NB4 (cell line): ENCODE results near the gene METTL26.

Source experiments
- DNase-seq: peaks from one replicate; pipeline ENCODE4 v3.0.0; 2010; ENCODE audit warnings: low read depth
- H3K4me3 ChIP-seq: one replicate; pipeline ENCODE4 v1.5.1; 2011; ENCODE audit warnings: mild to moderate bottlenecking, low read depth, low read length, moderate library complexity
- MAX ChIP-seq: IDR thresholded peaks from 2 replicates; pipeline ENCODE4 v1.6.1; 2011; ENCODE audit warnings: low read depth, low read length
- MYC ChIP-seq: IDR thresholded peaks from 2 replicates; pipeline ENCODE4 v1.6.1; 2011; ENCODE audit warnings: low read depth, low read length
- POLR2A ChIP-seq: IDR thresholded peaks from 2 replicates; pipeline ENCODE4 v1.6.1; 2011; ENCODE audit warnings: mild to moderate bottlenecking; ENCODE audit not compliant: insufficient read length; ENCODE audit errors: extremely low read depth
- TF ChIP-seq, protein P1 (sequence below): IDR thresholded peaks from one replicate; pipeline ENCODE4 v1.5.1; 2012; ENCODE audit warnings: low read depth, low read length

METTL26 gene

GRCh38 chr16:674968-675883 lies 39.1 kb upstream of the METTL26 start, which contains the start of gene RHBDL1:
Gene RHBDL1 (plus strand): TSS chr16:675671. CDS start chr16:675791, 120 bp downstream.
- no peak within 1 kb of the TSS for H3K4me3 ChIP-seq
- DNase-seq: peak; percentile 49
- TF ChIP-seq, protein P1, sequence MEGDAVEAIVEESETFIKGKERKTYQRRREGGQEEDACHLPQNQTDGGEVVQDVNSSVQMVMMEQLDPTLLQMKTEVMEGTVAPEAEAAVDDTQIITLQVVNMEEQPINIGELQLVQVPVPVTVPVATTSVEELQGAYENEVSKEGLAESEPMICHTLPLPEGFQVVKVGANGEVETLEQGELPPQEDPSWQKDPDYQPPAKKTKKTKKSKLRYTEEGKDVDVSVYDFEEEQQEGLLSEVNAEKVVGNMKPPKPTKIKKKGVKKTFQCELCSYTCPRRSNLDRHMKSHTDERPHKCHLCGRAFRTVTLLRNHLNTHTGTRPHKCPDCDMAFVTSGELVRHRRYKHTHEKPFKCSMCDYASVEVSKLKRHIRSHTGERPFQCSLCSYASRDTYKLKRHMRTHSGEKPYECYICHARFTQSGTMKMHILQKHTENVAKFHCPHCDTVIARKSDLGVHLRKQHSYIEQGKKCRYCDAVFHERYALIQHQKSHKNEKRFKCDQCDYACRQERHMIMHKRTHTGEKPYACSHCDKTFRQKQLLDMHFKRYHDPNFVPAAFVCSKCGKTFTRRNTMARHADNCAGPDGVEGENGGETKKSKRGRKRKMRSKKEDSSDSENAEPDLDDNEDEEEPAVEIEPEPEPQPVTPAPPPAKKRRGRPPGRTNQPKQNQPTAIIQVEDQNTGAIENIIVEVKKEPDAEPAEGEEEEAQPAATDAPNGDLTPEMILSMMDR: no peak
- TF ChIP-seq MAX (no peak), MYC (no peak), POLR2A (no peak)

DNA sequence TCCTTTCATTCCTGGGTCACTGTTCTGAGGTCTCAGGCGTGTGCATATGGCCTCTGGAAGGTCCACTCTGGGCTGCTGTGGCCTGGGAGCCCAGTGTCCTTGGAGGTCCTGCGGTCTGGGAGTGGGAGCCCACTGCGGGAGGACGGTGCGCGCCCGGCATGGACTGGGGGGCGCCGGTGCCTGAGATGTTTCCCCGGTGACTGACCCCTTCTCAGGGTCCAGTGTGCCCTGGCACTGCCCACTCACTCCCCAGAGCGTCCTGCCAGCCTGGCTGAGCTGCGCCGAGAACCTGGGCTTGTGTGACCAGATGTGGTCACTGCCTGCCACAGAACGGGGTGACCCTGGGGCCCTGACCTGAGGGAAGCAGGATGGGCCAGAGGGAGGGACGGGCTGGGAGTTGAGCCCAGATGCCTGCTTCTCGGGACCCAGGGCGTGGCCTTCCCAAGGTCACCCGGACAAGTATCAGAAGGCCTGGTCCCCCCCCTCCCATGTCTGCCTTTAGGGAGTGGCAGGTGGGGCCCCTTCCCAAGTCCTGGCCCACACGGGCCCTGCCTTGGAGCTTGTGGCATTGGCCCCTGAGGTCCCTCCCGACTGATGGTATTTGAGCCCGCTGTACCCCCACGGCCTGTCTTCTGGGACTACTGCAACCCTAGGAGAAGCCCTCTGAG lies 38.2 kb upstream of the METTL26 start:
- DNase-seq: no peak
- no peak overlapping the region for H3K4me3 ChIP-seq
- no peak for TF ChIP-seq MAX
- TF ChIP-seq MYC: no peak
- TF ChIP-seq, protein P1: no peak
- no peak for TF ChIP-seq POLR2A

DNA sequence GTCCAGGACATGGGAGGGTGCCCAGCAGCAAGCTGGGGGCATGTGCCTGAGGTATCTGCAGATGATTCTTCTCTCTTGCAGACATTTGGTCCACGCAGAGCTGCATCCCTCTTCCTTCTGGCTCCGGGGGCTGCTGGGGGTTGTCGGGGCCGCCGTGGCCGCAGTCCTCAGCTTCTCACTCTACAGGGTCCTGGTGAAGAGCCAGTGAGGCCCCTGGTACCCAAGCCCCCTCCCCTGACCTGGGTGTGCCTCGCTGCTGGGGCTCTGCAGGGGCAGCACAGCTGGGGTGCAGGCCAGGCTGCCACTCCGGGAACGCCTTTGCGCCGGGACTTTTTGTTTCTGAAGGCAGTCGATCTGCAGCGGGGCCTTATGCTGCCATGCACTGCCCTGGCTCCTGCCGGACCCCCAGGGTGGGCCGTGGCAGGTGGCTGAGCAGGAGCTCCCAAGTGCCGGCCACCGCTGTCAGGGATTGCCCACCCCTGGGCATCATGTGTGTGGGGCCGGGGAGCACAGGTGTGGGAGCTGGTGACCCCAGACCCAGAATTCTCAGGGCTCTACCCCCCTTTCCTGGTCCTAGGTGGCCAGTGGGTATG lies 37.4 kb upstream of the METTL26 start:
- no peak for DNase-seq
- TF ChIP-seq MAX (no peak), POLR2A (no peak), MYC (no peak)
- TF ChIP-seq, protein P1: no peak
- H3K4me3 ChIP-seq: no peak overlapping the region

GRCh38 chr16:672851-673250 lies 36.7 kb upstream of the METTL26 start:
- TF ChIP-seq, protein P1: no peak
- TF ChIP-seq MYC: no peak
- no peak for TF ChIP-seq POLR2A
- no peak for TF ChIP-seq MAX
- no peak for DNase-seq
- no peak overlapping the region for H3K4me3 ChIP-seq

DNA sequence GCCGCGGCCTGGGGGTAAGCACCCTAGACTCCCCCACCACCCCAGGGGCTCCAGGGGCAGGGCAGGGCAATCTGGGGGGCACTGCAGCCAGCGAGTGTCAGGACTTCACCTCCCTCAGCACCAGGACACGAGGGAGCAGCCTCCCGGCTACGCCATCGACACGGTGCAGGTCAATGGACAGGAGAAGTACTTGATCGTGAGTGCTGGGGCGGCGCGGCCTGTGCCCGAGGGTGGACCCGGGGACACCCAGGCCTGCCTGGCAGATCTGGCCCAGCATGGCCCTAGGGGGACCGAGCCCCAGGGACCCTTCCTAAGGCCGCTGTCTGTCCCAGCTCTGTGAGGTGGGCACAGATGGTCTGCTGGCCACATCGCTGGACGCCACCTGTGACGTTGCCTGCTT lies 36.3 kb upstream of the METTL26 start:
- TF ChIP-seq, protein P1: no peak
- no peak for TF ChIP-seq MYC
- TF ChIP-seq POLR2A: no peak
- no peak for TF ChIP-seq MAX

More for the DNA sequence above, 36.3 kb upstream of the METTL26 start:
- no peak overlapping the region for H3K4me3 ChIP-seq
- DNase-seq: no peak
